ENCODE data around the gene LRRC55. TPM values are rescaled to one million over a fixed set of nuclear protein-coding genes. Genes with fewer than 3 reads are reported as not detected.

Gene LRRC55
- polyA plus RNA-seq, 1 experiment, result not detected

DNA sequence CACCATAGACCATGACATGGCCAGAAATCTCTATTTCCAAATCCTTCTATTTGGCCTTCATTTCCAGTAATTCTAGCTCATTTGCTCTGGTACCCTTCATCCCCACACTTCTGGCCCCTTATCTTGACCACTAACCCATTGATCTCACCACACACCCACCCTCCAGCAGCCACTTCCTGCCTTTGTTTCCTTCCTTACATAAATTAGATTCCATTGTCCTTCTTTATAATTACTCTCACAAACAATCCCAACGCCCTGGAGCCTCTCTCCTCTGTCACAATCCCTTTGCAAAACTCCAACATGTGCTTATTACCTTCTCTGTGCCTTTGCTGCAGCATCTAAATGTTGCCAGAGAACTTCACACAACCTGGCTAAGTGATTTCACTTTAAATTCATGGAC is 40.5 kb downstream of the LRRC55 start:
- no peaks in the 10 kb centered on the region; the same call in 1 of the 2 replicates for H3K27me3 ChIP-seq (ENCODE audit: control insufficient read depth, insufficient read depth, low read length)
- ChIA-PET POLR2A (no interaction called here), CTCF (interaction anchor here (0.6 to 2.4 kb wide), 3 partner anchors 27 to 199 kb away, joined by 3 to 15 read pairs (median 3); no protein-coding TSS in a partner anchor)
- no peaks in the 10 kb centered on the region for H3K36me3 ChIP-seq (ENCODE audit: control insufficient read depth, insufficient read depth, low read length)
- TF ChIP-seq, protein P1, sequence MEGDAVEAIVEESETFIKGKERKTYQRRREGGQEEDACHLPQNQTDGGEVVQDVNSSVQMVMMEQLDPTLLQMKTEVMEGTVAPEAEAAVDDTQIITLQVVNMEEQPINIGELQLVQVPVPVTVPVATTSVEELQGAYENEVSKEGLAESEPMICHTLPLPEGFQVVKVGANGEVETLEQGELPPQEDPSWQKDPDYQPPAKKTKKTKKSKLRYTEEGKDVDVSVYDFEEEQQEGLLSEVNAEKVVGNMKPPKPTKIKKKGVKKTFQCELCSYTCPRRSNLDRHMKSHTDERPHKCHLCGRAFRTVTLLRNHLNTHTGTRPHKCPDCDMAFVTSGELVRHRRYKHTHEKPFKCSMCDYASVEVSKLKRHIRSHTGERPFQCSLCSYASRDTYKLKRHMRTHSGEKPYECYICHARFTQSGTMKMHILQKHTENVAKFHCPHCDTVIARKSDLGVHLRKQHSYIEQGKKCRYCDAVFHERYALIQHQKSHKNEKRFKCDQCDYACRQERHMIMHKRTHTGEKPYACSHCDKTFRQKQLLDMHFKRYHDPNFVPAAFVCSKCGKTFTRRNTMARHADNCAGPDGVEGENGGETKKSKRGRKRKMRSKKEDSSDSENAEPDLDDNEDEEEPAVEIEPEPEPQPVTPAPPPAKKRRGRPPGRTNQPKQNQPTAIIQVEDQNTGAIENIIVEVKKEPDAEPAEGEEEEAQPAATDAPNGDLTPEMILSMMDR (IDR thresholded peaks at IDR 0.05; ENCODE audit: insufficient read depth, low read depth, low read length), result no peak
- H3K4me3 ChIP-seq (ENCODE audit: low read depth, low read length), result no peak overlapping the region
- no peak for DNase-seq (ENCODE audit: low read depth)

DNA sequence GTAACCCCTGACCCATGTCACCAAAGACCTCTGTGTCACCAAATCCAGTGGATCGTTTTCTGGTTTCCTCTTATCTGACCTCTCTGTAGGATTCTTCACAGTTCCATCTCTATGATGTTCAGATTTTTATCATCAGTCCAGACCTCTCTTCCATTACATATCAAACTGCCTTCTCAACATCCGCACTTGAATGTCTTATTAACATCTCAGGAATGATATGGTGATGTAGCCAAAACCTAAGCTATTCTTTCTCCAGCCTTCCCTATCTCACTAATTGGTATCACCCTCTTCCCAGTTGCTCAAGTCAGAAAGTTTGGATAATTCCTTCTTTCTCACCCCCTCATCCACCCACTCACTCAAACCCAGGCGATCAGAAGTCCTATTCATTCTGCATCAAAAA is 41.8 kb downstream of the LRRC55 start:
- TF ChIP-seq, protein P1 (IDR thresholded peaks at IDR 0.05; ENCODE audit: insufficient read depth, low read depth, low read length), result no peak
- ChIA-PET CTCF (interaction anchor here (0.7 to 2.8 kb wide), 3 partner anchors 20 to 40 kb away, joined by 3 to 16 read pairs (median 4); no protein-coding TSS in a partner anchor), POLR2A (no interaction called here)
- Histone ChIP-seq H3K4me3 (ENCODE audit: low read depth, low read length) (no peak overlapping the region), H3K36me3 (ENCODE audit: control insufficient read depth, insufficient read depth, low read length) (no peaks in the 10 kb centered on the region), H3K27me3 (ENCODE audit: control insufficient read depth, insufficient read depth, low read length) (no peaks in the 10 kb centered on the region; the same call in 1 of the 2 replicates)
- DNase-seq (ENCODE audit: low read depth), result no peak

DNA sequence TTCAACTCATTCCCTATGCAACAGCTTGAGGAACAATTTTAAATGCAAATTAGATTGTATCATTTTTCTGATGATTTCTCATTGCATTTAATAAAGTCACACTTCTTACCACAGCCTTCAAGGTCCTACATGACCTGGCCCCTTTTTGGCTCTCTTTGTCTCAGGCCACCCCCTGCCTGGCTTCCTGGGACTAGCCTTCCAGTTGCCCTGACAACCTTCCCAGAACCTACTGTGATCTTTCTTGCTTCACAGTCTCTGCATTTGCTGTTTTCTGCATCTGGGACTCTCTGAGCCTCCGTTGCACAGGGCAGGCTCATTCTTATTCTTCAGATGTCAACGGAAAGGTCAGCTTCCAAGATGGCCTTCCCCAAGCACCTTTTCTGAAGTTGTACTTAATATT is 42.4 kb downstream of the LRRC55 start:
- ChIA-PET POLR2A (no interaction called here), CTCF (interaction anchor here (0.7 to 2.8 kb wide), 5 partner anchors 16 to 56 kb away, joined by 3 to 16 read pairs (median 3); no protein-coding TSS in a partner anchor)
- TF ChIP-seq, protein P1 (IDR thresholded peaks at IDR 0.05; ENCODE audit: insufficient read depth, low read depth, low read length), result no peak
- Histone ChIP-seq H3K27me3 (ENCODE audit: control insufficient read depth, insufficient read depth, low read length) (no peaks in the 10 kb centered on the region; the same call in 1 of the 2 replicates), H3K36me3 (ENCODE audit: control insufficient read depth, insufficient read depth, low read length) (no peaks in the 10 kb centered on the region), H3K4me3 (ENCODE audit: low read depth, low read length) (no peak overlapping the region)
- DNase-seq (ENCODE audit: low read depth), result no peak

DNA sequence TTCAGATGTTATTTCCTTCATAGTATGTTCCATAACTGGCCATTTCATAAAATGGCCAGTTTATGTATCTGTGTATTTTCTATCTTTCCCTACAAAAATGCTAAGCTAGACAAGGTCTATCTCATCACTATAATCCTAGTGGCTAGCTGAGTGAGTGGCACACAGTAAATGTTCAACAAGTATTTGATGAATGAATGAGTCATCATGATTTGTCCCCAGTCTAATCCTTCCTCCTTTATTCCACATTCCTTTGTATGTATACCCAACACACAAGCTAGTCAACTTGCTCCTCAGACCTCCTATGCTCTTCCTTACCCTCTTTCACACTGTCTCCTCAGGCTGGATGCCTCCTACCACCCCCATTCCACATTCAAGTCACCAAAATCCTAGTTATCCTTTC is 42.8 kb downstream of the LRRC55 start:
- POLR2A ChIA-PET, result no interaction called here
- Histone ChIP-seq H3K36me3 (ENCODE audit: control insufficient read depth, insufficient read depth, low read length) (no peaks in the 10 kb centered on the region), H3K4me3 (ENCODE audit: low read depth, low read length) (no peak overlapping the region), H3K27me3 (ENCODE audit: control insufficient read depth, insufficient read depth, low read length) (no peaks in the 10 kb centered on the region; the same call in 1 of the 2 replicates)
- DNase-seq (ENCODE audit: low read depth), result no peak
- CTCF ChIA-PET, result interaction anchor here (0.9 to 2.8 kb wide), 4 partner anchors 16 to 57 kb away, joined by 3 to 16 read pairs (median 4); no protein-coding TSS in a partner anchor
- TF ChIP-seq, protein P1 (IDR thresholded peaks at IDR 0.05; ENCODE audit: insufficient read depth, low read depth, low read length), result no peak

DNA sequence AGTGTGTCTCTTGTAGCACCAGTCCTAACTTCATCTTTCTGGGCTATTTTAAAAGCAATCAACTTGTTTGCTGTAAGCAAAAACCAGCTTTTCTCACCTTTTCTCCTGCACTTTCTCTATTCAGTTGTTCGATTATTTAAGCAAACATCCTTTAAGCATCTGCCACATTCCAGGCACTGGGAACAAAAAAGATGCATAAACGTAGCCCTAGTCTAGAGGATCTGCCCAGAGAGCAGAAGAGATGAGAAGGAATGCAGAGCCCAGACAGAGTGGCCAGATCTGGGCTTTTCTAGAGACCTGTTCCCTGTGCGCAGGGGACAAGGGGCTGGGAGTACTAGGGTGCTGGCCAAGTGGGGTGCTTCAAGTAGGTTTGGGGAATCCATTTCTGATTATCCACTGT is 46.8 kb downstream of the LRRC55 start:
- H3K4me3 ChIP-seq (ENCODE audit: low read depth, low read length), result no peak overlapping the region
- TF ChIP-seq, protein P1 (IDR thresholded peaks at IDR 0.05; ENCODE audit: insufficient read depth, low read depth, low read length), result no peak
- ChIA-PET CTCF (no interaction called here), POLR2A (no interaction called here)
- peaks cover 6% of the 10 kb centered on the region for H3K27me3 ChIP-seq (ENCODE audit: control insufficient read depth, insufficient read depth, low read length)
- no peaks in the 10 kb centered on the region for H3K36me3 ChIP-seq (ENCODE audit: control insufficient read depth, insufficient read depth, low read length)
- no peak for DNase-seq (ENCODE audit: low read depth)
